ENCODE data around the gene EDN1.

EDN1 gene

DNA sequence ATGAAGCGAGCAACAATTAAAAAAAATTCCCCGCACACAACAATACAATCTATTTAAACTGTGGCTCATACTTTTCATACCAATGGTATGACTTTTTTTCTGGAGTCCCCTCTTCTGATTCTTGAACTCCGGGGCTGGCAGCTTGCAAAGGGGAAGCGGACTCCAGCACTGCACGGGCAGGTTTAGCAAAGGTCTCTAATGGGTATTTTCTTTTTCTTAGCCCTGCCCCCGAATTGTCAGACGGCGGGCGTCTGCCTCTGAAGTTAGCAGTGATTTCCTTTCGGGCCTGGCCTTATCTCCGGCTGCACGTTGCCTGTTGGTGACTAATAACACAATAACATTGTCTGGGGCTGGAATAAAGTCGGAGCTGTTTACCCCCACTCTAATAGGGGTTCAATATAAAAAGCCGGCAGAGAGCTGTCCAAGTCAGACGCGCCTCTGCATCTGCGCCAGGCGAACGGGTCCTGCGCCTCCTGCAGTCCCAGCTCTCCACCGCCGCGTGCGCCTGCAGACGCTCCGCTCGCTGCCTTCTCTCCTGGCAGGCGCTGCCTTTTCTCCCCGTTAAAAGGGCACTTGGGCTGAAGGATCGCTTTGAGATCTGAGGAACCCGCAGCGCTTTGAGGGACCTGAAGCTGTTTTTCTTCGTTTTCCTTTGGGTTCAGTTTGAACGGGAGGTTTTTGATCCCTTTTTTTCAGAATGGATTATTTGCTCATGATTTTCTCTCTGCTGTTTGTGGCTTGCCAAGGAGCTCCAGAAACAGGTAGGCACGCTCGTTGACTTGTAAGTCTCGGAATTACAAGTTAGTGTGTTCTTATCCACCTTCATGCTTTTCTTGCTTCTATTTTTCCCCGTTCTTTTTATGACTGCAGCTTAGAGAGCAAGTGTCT, at the start of gene EDN1:
TSS of gene EDN1 (plus strand) at position 429 of the 888 bp plus-strand sequence. CDS start at position 698, 269 bp downstream.
- in situ Hi-C loops (cut with MboI; ENCODE audit: low pct_unique_long_range_greater_than_20kb, low sequenced_read_pairs): no loop called here
- DNase-seq: peak; percentile 58

DNA sequence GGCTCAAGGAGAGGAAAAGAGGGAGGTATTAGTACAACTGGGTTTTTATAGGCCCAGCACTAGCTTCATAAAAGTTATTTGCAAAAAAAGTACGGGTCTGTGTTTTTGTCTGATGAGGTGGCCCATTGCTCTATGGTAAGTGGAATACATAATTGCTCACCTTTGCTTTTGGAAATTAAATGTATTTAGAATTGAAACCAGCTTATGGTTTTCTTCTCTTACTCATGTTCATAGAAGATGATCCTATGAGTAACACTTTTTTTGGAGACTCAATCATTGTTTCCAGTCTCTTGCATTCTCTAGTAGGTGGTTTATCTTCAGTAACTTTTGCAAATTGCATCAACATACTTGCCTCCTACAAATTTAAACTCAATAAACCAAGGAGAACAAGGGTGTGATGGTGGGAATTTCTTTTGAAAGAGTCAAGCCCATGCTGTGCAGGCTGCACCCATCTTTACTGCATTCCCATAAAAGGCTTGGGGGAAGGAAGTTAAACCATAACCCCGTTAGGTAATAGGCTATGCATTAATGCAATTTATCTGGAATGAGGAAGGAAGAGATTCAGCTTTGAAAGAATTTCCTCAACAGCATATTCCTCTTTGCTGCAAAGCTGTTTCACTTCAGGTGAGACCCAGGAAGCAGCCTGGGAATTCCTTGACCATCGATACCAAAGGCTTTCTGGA, 48.5 kb upstream of the EDN1 start:
- in situ Hi-C loops (cut with MboI; ENCODE audit: low pct_unique_long_range_greater_than_20kb, low sequenced_read_pairs): loop anchor here (25.0 kb wide), 1 partner anchor 579 kb away; no protein-coding TSS in a partner anchor
- no peak for DNase-seq

DNA sequence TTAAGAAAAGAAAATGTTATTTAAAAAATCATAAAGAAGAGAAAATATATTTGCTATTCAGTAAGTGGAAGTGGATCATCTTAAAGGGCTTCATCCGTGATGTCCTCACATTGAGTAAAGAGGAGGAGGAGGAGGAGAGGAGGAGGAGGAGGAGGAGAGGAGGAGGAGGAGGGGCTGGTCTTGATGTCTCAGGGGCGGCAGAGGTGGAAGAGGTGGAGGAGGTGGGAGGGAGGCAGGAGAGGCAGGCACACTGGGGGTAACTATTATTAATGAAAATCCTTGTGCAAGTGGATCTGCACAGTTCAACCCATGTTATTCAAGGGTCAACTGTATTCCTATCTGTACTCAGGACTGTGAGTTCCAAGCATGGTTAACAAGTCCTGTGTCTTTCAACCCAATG, 47.0 kb upstream of the EDN1 start:
- in situ Hi-C loops (cut with MboI; ENCODE audit: low pct_unique_long_range_greater_than_20kb, low sequenced_read_pairs): loop anchor here (25.0 kb wide), 1 partner anchor 581 kb away; no protein-coding TSS in a partner anchor
- DNase-seq: no peak

DNA sequence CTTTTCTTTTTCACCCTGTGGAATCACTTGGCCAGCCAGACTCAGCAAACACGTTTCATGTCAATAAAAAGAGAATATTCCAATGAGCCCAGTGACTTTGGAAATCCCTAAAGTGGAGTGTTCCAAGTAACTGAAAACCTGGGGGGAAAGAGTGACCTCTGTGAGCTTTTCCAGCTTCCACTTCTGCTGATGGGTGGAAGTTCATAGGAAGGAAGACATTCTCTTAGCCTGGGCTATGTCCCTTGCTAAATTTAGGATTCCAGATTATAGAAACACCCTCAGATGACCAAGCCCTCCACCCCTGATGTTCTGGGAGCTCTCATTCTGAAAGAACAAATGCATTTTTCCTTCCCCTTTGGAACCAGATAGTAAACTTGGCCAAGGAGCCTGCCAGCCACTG, 44.8 kb upstream of the EDN1 start:
- no peak for DNase-seq
- in situ Hi-C loops (cut with MboI; ENCODE audit: low pct_unique_long_range_greater_than_20kb, low sequenced_read_pairs): loop anchor here (25.0 kb wide), 1 partner anchor 583 kb away; no protein-coding TSS in a partner anchor

DNA sequence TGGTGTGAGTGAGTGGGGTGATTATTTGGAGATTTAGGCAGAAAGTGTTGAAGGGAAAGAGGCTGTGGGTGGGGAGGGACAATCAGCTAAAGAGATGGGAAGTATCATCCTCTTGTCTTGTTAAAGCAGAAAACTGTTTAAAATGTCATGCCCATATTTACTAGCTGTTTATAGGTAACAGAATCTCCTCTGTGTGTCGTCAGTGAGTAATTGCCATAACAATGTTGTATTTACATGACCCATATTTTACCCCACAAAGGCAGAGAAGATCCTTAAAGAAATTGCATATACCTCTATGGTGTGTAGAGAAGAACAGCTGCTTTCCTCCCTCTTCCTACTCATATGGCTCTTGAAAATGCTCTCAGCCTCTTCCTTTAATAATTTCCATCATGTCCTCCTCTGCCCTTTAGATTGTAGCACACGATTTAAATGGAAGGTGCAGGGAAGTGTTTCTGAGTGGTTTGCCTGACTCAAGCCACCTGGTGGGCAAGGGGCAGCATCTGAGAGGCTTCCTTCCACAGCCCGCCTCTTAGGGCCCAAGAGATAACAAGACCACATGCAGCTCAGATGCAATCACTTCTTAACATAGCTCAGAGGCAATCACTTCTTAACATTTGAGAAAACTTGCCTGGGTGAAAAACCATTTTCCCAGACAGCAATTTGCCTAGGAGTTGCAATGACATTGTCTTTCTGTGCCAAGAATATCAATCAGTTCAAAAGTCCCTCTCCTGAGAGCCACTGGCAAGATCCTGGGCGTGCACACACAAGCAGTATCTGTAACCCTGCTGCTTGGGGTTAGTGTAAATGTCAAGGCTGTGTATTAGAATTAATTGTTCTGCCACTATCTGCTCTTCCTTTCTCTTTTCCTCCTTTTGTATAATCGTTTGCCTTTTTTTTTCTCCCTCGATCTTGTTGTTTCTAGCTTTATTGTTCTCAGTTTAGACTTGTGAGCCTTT, 44.1 kb upstream of the EDN1 start:
- in situ Hi-C loops (cut with MboI; ENCODE audit: low pct_unique_long_range_greater_than_20kb, low sequenced_read_pairs): loop anchor here (25.0 kb wide), 1 partner anchor 584 kb away; no protein-coding TSS in a partner anchor
- no peak for DNase-seq

DNA sequence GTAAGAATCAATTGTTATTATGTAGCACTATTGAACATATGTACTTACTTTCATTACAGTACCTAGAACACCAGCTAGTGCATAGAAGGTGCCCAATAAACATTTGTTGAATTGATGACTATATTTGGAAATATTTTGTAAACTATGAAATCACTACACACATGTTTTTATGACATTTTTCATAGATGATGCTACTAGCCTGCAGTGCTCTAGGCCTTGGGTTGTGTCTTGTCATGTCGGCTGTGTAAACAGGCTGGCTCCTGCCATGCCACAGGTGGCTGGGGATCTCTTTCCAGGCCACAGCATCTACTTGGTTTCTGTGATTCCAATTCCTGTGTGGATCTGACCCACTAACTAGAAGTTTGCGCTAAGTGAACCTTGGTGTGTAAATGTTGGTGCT, 43.3 kb upstream of the EDN1 start:
- no peak for DNase-seq
- in situ Hi-C loops (cut with MboI; ENCODE audit: low pct_unique_long_range_greater_than_20kb, low sequenced_read_pairs): loop anchor here (25.0 kb wide), 1 partner anchor 585 kb away; no protein-coding TSS in a partner anchor

DNA sequence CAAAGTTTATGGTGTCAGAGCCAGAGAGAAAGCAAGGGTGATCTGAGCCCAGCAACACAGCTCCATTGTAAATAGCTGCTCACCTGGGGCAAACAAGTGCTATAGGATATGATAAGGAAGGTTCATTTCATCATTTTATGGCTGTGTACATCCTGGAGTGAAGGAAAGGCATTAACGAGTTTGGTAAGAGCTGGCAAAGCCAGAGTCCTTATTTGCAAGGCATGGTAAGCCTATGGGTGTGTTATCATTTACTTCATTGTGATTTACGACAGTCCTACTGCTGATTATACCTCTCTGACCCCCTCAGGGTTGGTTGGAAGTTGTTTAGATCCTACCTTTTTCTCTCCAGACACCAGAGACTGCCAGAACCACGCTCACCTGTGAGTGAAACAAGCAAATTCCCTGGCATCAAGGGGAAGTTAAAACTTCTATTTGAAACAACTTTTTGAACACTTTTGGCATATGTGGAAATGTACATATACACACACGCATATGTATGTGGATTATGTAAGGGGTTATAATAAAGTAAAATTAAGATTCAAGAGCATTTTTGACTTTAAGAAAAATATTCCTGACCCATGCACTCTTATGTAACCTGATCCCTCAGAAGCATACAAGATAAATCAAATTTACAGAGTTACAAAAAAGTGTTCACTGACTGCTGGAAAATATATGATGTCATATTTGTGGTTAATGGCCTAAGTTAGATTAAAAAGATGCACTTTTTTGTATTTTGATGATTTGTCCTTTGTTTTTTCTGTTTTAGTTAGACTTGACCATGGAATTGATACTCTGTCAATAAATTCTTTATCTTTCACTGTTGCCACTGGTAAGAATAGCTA, 40.4 kb upstream of the EDN1 start:
- in situ Hi-C loops (cut with MboI; ENCODE audit: low pct_unique_long_range_greater_than_20kb, low sequenced_read_pairs): loop anchor here (25.0 kb wide), 1 partner anchor 587 kb away; no protein-coding TSS in a partner anchor
- no peak for DNase-seq

DNA sequence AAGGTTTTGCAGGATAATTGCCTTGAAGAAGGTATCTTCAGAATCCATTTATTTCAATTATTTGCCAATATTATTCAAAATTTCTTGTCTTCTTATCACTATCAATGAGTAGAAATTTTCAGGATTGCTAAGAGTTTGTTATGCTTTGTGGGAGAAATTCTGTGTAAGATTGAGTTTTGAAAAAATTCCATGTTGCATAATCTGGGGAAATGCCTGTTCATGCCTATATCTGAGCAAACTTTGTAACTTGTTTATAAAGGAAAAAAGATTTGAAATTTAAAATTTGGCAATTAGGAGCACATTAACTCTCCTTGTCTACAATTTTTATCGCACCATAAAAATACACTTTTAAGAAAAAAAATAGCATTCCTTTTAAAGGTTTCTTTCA, 39.8 kb upstream of the EDN1 start:
- in situ Hi-C loops (cut with MboI; ENCODE audit: low pct_unique_long_range_greater_than_20kb, low sequenced_read_pairs): no loop called here

DNA sequence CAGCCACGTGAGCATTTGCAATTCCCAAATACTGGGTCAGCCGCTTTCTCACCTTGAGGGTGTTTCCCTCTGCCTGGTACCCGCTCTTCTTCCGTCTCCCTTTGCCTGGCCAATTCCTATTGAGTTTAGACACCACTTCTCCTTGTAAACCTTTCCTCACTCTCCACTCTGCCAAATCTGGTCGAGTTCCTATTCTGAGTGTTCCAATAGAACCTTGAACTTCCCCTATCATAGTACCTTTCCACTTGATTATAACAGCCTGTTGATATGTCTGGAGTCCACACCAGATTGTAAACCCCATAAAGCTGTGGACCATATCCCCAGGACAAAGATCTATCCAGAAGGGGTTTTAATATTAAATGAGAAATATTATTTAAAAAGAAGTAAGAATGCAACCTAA, 36.0 kb upstream of the EDN1 start:
- DNase-seq: no peak
- in situ Hi-C loops (cut with MboI; ENCODE audit: low pct_unique_long_range_greater_than_20kb, low sequenced_read_pairs): no loop called here

More for the DNA sequence above, 39.8 kb upstream of the EDN1 start:
- DNase-seq: no peak

DNA sequence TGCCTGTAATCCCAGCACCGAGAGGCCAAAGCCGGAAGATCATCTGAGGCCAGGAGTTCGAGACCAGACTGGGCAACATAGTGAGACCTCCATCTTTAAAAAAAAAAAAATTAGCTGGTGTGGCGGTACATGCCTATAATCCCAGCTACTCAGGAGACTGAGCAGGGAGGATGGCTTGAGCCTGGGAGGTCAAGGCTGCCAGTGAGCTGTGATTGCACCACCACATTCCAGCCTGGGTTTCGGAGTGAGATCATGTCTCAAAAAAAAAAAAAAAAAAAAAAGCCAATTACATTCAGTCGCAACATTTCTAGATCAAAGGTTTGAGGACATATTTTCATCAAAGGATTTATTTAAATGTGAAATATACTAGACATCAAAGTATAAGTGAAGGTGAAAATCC, 32.0 kb upstream of the EDN1 start:
- in situ Hi-C loops (cut with MboI; ENCODE audit: low pct_unique_long_range_greater_than_20kb, low sequenced_read_pairs): no loop called here
- no peak for DNase-seq

DNA sequence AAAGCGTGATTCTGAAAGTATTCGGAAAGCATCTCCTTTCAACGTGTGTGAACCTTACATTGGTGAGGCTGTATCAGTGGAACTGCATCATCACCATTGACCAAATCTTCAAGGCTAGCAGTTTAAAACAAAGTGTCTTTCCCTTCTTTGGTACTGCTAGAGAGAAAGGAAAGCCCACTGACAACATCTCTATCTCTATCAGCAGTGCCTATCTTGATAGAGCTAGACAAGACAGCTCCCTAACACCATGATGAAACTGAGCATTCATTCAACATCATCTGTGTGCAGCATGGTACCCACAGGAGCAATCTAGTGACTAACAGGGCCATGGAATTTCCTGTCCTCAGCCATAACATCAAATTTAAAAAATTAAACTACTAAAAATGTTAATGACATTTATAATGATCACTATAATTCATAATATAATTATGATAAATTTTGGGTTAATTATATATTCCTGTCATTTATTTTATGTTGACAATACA, 31.5 kb upstream of the EDN1 start:
- in situ Hi-C loops (cut with MboI; ENCODE audit: low pct_unique_long_range_greater_than_20kb, low sequenced_read_pairs): no loop called here

DNA sequence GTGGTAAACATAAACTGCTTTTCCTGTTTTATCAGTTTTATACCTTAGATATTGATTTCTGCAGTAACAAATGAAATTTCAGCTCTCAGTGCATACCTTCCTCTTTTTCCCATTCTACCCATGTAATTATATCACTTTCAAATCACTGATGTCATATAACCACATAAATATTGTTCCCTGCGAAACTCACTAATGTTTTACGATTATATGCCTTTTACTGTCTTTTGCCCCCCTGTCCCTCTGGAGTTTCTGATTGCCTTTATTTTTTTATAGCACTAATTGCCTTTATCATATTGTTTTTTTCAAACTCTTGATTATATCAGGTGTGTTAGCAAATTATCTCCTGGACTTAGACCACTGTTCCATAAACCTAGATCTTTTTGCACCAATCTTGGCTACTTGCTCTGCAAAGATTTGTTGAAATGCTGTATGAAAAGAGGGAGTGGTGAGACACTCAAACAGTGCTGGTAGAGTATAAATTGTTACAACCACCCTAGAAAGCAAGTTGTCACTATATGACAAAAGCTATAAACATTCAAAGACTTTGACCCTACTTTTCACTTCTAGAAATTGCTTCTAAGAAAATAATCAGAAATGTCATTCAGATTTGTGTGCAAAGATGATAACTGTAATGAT, 29.6 kb upstream of the EDN1 start:
- no peak for DNase-seq
- in situ Hi-C loops (cut with MboI; ENCODE audit: low pct_unique_long_range_greater_than_20kb, low sequenced_read_pairs): no loop called here

More for the DNA sequence above, 31.5 kb upstream of the EDN1 start:
- no peak for DNase-seq

DNA sequence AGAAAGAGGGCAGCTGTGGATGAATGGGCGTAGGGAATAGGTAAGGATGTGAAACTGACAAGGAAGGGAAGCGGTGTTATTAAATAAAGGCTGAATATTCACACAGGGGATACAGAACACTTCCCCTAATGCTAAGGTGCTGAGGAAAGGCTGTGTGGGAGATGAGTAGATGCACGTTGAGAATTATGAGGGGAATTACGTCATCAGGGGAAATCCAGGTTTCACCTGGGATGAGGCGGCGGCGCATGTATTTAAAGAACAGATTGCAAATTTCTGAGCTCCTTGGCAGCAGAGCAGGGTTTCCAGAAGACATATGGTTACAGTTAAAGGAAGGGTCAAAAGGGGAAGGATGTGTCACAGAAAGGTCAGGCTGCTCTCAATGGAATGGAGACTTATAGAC, 28.7 kb upstream of the EDN1 start:
- no peak for DNase-seq
- in situ Hi-C loops (cut with MboI; ENCODE audit: low pct_unique_long_range_greater_than_20kb, low sequenced_read_pairs): no loop called here

DNA sequence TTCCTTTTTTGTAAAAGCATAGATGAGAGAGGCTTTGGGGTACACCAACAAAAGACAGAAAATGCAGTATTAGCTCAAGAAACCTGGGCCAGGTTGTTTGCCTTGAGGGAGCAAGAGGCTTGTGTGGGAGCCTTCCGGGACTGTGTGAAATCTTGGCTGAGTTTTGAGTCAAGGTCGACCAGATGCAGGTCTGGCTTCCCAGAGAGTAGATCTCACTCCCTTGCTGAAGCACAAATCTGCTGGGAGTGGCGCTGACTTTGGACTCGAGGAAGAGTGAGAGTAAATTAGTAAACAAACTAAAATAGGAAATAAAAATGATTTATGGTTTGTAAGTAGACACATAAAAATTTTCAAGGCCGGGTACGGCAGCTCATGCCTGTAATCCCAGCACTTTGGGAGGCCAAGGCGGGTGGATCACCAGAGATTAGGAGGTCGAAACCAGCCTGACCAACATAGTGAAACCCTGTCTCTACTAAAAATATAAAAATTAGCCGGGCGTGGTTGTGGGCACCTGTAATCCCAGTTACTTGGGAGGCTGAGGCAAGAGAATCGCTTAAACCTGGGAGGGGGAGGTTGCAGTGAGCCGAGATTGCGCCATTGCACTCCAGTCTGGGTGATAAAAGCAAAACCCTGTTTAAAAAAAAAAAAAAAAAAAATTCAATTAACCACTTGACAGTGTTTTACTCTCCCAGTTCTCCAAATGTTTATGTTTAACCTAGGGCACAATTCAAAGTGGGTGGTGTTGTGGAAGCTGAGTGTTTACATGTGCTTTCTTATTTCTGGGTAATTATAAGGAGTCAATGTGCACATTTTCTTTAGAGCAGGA, 27.7 kb upstream of the EDN1 start:
- DNase-seq: no peak
- in situ Hi-C loops (cut with MboI; ENCODE audit: low pct_unique_long_range_greater_than_20kb, low sequenced_read_pairs): no loop called here

DNA sequence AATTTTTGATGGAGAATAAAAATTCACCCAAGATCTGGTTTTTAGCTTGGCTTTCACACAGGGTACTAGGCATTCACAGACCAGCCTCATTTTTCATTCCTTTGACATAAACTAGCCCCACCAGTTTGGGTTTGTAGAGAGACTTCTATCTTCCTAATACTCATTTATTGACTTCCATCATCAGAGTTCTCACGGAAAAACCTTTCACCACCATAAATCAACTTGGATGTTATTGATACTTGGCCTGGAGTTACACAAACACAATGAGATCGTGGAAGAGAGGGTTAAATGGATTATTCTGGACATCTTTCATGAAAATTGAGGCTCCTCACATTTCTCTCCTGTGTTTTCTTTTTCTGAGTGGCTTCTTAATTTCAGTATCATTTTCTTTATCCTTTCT, 26.8 kb upstream of the EDN1 start:
- DNase-seq: no peak
- in situ Hi-C loops (cut with MboI; ENCODE audit: low pct_unique_long_range_greater_than_20kb, low sequenced_read_pairs): no loop called here

DNA sequence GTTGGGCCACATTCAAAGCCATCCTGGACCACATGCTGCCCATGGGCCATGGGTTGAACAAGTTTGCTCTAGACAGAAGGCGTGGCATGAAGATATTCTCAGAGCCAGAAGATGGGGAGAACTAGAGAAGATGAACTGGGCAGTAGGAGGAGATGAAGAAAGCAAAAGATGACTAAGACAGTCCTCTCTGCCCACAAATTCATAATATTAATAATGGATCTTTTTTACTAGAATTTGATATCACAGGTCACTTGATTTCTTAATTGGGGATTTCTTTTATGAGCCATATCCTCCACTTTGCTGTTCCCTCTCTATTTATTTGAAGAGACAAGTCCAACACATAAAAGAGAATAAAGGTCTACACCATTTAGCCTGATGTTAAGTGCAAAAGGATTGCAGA, 25.5 kb upstream of the EDN1 start:
- in situ Hi-C loops (cut with MboI; ENCODE audit: low pct_unique_long_range_greater_than_20kb, low sequenced_read_pairs): no loop called here

DNA sequence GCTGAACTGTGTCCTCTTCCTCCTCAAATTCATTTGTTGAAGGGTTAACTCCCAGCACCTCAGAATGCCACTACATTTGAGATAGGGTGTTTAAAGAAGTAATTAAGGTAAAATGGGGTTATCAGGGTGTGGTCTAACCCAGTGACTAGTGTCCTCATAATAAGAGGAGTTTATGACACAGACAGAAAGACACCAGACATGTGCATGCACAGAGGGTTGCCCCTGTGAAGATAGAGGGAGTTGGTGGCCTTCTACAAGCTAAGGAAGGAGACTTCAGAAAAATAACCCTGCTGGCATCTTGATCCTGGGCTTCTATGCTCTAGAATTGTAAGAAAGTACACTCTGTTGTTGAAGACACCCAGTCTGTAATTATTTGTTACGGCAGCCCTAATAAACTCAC, 24.9 kb upstream of the EDN1 start:
- no peak for DNase-seq
- in situ Hi-C loops (cut with MboI; ENCODE audit: low pct_unique_long_range_greater_than_20kb, low sequenced_read_pairs): no loop called here

More for the DNA sequence above, 25.5 kb upstream of the EDN1 start:
- DNase-seq: no peak

All from KBM-7 (cell line).